Gastroesophageal sphincter (tissue), 4 donors: ENCODE results near the gene MAP7D3. TPM values are rescaled to one million over a fixed set of nuclear protein-coding genes. Genes with fewer than 3 reads are reported as not detected.

Experiments
- ATAC-seq: fragments of 150-250 bp; one replicate; pipeline ENCODE4 v1.9.1; 2016; ENCODE audit warnings: mild to moderate bottlenecking, moderate library complexity
- H3K27ac ChIP-seq, 4 donors: fragments of 200-600 bp; sonication (generic) in 3 of 4; 1 replicate in 3 of 4; 2 replicates in 1 of 4; pipeline ENCODE4 v1.5.1; 2016 to 2019
- H3K27me3 ChIP-seq: fragments of 200-600 bp; sonication (generic); one replicate; pipeline ENCODE4 v1.5.1; 2019
- H3K36me3 ChIP-seq, 2 donors: fragments of 200-600 bp; sonication (generic); one replicate each; pipeline ENCODE4 v1.5.1; 2019; ENCODE audit warnings: control low read depth in 1 of 2
- H3K4me1 ChIP-seq, 3 donors: fragments of 200-600 bp; sonication (generic); 1 replicate in 2 of 3; 2 replicates in 1 of 3; pipeline ENCODE4 v1.5.1; 2016 to 2019; ENCODE audit warnings: control low read depth in 2 of 3
- H3K4me3 ChIP-seq, 2 donors: fragments of 200-600 bp; sonication (generic); one replicate each; pipeline ENCODE4 v1.5.1; 2019; ENCODE audit warnings: mild to moderate bottlenecking in 1 of 2, moderate library complexity in 1 of 2
- H3K9me3 ChIP-seq, 3 donors: fragments of 200-600 bp; sonication (generic); one replicate each; pipeline ENCODE4 v1.5.1; 2017 to 2019; ENCODE audit warnings: control low read depth in 2 of 3
- EP300 ChIP-seq: sonication (generic); formaldehyde crosslinking; IDR thresholded peaks from one replicate; pipeline ENCODE4 v1.6.1; 2017; ENCODE audit warnings: antibody characterized with exemption, mild to moderate bottlenecking
- POLR2A ChIP-seq, 2 donors: fragments of 450-650 bp; IDR thresholded peaks; one replicate each; pipeline ENCODE4 v1.6.1; 2017; ENCODE audit warnings: antibody characterized with exemption in 2 of 2, mild to moderate bottlenecking in 2 of 2, moderate library complexity in 1 of 2
- POLR2AphosphoS5 ChIP-seq: sonication (generic); formaldehyde crosslinking; IDR thresholded peaks from one replicate; pipeline ENCODE4 v1.6.1; 2017; ENCODE audit warnings: antibody characterized with exemption
- WGBS, 2 donors: methylation state at CpG; one replicate each; pipeline ENCODE4 v1.1.5; 2018; ENCODE audit warnings: low coverage in 1 of 2; 5-methylcytosine and 5-hydroxymethylcytosine counted together
- total RNA-seq, 4 donors: library from RNA; depleted of rRNA; stranded (reverse); fragments of >200 nt; gene quantifications; one replicate each; pipeline ENCODE4 v1.1.0, GENCODE V29; 2016
- TF ChIP-seq, protein P1 (sequence below), 4 experiments: fragments of 200-600 bp in 2 of 4; fragments of 450-650 bp in 2 of 4; sonication (generic) in 1 of 4; IDR thresholded peaks; one replicate each; pipeline ENCODE4 v1.5.1; 2017 to 2019; ENCODE audit warnings: antibody characterized with exemption in 4 of 4, mild to moderate bottlenecking in 2 of 4, moderate library complexity in 2 of 4

Gene MAP7D3
- total RNA-seq, 4 donors from 2014 or later, result 17.1 to 30.5 (median 23.0) TPM

GRCh38 chrX:136207546-136207945, 43.7 kb downstream of the MAP7D3 start:
- Histone ChIP-seq H3K4me3 (peak overlapping the region; percentile 50 to 58), H3K36me3 (peaks cover 0 to 44% of the 10 kb centered on the region in 2 donors), H3K27ac (peak overlapping the region; percentile 92 to 96 (median 94)), H3K9me3 (no peaks in the 10 kb centered on the region), H3K27me3 (no peaks in the 10 kb centered on the region), H3K4me1 (peaks cover 0 to 71% (median 28%) of the 10 kb centered on the region in 3 donors)
- TF ChIP-seq POLR2AphosphoS5 (no peak), POLR2A (IDR thresholded peaks at IDR 0.05) (no peak), EP300 (no peak)
- TF ChIP-seq, protein P1, sequence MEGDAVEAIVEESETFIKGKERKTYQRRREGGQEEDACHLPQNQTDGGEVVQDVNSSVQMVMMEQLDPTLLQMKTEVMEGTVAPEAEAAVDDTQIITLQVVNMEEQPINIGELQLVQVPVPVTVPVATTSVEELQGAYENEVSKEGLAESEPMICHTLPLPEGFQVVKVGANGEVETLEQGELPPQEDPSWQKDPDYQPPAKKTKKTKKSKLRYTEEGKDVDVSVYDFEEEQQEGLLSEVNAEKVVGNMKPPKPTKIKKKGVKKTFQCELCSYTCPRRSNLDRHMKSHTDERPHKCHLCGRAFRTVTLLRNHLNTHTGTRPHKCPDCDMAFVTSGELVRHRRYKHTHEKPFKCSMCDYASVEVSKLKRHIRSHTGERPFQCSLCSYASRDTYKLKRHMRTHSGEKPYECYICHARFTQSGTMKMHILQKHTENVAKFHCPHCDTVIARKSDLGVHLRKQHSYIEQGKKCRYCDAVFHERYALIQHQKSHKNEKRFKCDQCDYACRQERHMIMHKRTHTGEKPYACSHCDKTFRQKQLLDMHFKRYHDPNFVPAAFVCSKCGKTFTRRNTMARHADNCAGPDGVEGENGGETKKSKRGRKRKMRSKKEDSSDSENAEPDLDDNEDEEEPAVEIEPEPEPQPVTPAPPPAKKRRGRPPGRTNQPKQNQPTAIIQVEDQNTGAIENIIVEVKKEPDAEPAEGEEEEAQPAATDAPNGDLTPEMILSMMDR (IDR thresholded peaks at IDR 0.05), result no peak
- WGBS, 2 donors, result 69% methylated on average over 3 of the region's 4 CpGs; no CpG with 5 or more reads in 1 of the 2 donors
- no peak for ATAC-seq

GRCh38 chrX:136206916-136207315, 44.3 kb downstream of the MAP7D3 start:
- TF ChIP-seq POLR2AphosphoS5, result no peak
- no peak for TF ChIP-seq EP300
- no peak for TF ChIP-seq POLR2A (IDR thresholded peaks at IDR 0.05)
- TF ChIP-seq, protein P1 (IDR thresholded peaks at IDR 0.05), result no peak
- H3K27me3 ChIP-seq, result no peaks in the 10 kb centered on the region
- H3K9me3 ChIP-seq, result no peaks in the 10 kb centered on the region
- ATAC-seq, result no peak
- WGBS, 2 donors, result no CpG with 5 or more reads among the region's 6 CpGs
- peak overlapping the region; percentile 92 to 96 (median 94) for H3K27ac ChIP-seq
- peaks cover 0 to 44% of the 10 kb centered on the region in 2 donors for H3K36me3 ChIP-seq
- peaks cover 0 to 77% (median 28%) of the 10 kb centered on the region in 3 donors for H3K4me1 ChIP-seq
- peak overlapping the region; percentile 50 to 58 for H3K4me3 ChIP-seq

GRCh38 chrX:136205882-136206380, 45.3 kb downstream of the MAP7D3 start:
- Histone ChIP-seq H3K9me3 (no peaks in the 10 kb centered on the region), H3K36me3 (peaks cover 0 to 44% of the 10 kb centered on the region in 2 donors), H3K27me3 (no peaks in the 10 kb centered on the region), H3K4me3 (peak overlapping the region; percentile 50 to 58), H3K4me1 (peaks cover 0 to 84% (median 28%) of the 10 kb centered on the region in 3 donors), H3K27ac (peak overlapping the region; percentile 92 to 96 (median 94))
- ATAC-seq, result no peak
- 38% methylated on average over 1 of the region's 8 CpGs; no CpG with 5 or more reads in 1 of the 2 donors for WGBS, 2 donors
- TF ChIP-seq POLR2A (IDR thresholded peaks at IDR 0.05) (no peak), EP300 (no peak), POLR2AphosphoS5 (no peak)
- TF ChIP-seq, protein P1 (IDR thresholded peaks at IDR 0.05), result no peak

DNA sequence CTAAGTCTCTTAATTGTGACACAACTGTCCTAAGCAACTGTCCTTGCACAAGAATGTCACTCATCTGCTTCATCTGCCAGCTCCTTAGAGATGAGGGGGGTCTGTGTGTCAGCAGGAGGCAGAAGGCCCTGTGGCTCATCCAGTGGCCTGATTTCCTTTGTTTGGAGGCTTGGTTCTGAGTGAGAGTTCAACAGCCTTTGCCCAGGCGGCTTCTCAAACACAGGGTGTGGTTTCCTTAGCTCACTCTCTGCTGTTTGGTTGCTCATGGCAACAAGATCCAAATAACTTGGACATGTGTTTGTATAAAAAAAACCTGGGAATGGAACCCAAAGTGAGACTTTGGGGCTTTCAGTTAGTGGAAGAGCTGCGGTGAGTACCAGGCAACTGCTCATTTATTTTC, 46.6 kb downstream of the MAP7D3 start:
- peaks cover 0 to 86% (median 28%) of the 10 kb centered on the region in 3 donors for H3K4me1 ChIP-seq
- TF ChIP-seq, protein P1 (IDR thresholded peaks at IDR 0.05), result no peak
- peak; percentile 11 for TF ChIP-seq EP300
- peak; percentile 45 for TF ChIP-seq POLR2AphosphoS5
- peak; percentile 39 to 52 for TF ChIP-seq POLR2A (IDR thresholded peaks at IDR 0.05)
- peak overlapping the region; percentile 92 to 96 (median 94) for H3K27ac ChIP-seq
- H3K36me3 ChIP-seq, result peaks cover 0 to 35% of the 10 kb centered on the region in 2 donors
- H3K27me3 ChIP-seq, result no peaks in the 10 kb centered on the region
- H3K9me3 ChIP-seq, result no peaks in the 10 kb centered on the region
- ATAC-seq, result peak; percentile 48
- H3K4me3 ChIP-seq, result peak overlapping the region; percentile 50 to 58
- 0 to 8% methylated on average over 2 of the region's 2 CpGs for WGBS, 2 donors

DNA sequence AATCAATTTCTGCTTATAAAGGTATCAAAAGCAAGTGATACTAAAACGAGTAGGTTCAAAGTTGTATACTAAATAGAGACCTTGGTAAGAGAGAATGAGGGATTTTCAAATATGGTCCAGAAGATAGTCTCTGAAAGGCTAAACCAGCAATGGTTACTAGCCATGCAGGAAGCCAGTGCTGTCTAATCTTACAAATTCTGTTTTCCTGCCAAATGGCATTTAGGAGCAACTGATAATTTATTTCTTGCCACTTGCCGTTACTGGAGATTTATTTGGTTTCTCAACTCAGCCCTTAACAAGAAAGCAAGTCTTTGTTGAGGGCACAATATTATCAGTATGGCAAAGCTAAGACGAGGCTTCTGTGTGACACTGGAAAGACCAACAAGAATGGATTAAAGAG, 47.2 kb downstream of the MAP7D3 start:
- no peak for ATAC-seq
- peaks cover 0 to 29% of the 10 kb centered on the region in 2 donors for H3K36me3 ChIP-seq
- peak overlapping the region; percentile 92 to 96 (median 94) for H3K27ac ChIP-seq
- peaks cover 0 to 82% (median 26%) of the 10 kb centered on the region in 3 donors for H3K4me1 ChIP-seq
- TF ChIP-seq POLR2A (IDR thresholded peaks at IDR 0.05) (no peak), POLR2AphosphoS5 (no peak)
- TF ChIP-seq, protein P1 (IDR thresholded peaks at IDR 0.05), result no peak
- no peaks in the 10 kb centered on the region for H3K9me3 ChIP-seq
- peak overlapping the region; percentile 50 to 58 for H3K4me3 ChIP-seq
- 17 to 21% methylated on average over 3 of the region's 3 CpGs for WGBS, 2 donors
- no peaks in the 10 kb centered on the region for H3K27me3 ChIP-seq
